Measurements from ENCODE around the gene C1QTNF12.

The C1QTNF12 gene

GRCh38 chr1:1281533-1282321 is 35.2 kb upstream of the C1QTNF12 start:
- no peak for DNase-seq

DNA sequence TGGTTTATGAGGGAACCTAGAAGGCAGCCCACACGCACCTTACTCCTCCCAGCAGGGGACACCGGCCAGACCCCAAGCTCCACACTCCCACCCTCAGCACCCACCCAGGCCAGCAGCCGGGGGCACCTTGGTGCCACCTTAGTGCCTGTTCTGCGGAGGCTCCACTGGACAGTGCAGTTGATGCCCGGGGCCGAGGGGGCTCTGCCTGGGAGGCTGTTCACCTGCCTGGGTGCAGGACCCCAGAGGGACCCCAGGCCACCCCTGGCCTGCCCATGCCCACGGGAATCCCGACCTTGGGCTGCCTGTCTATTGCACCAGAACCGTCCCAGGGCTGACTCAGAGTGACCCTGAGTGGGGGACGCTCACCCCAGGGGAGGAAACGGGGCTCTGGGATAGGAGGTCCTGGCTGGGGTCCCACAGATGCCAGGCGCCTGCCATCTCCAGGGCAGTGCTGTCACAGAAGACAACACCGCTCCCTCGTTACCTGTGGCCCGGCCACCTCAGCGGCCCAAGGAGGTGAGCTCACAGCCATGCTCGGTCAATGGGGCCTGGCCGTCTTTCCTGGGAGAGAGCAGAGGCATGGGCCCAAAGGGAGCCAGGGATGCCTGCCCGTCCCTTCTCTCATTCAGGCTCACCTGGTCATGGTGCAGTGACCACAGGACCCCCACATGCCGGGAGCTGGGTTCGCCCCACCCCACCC is 34.4 kb upstream of the C1QTNF12 start:
- DNase-seq: no peak

DNA sequence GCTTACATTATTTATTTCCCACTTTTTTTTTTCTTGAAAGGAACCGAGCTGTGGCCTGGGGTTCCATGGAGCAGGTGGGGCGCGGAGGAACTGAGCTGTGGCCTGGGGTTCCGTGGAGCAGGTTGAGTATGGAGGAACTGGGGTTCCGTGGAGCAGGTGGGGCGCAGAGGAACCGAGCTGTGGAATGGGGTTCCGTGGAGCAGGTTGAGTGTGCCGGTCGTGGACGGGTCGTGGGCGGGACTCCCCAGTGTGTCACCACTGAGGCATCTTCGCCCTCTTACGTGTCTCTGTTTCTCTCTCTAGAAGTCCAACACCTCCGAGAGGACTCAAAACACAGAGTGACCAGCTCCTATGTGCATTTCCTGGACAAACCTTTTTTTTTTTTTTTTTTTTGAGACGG is 32.5 kb upstream of the C1QTNF12 start:
- no peak for DNase-seq

DNA sequence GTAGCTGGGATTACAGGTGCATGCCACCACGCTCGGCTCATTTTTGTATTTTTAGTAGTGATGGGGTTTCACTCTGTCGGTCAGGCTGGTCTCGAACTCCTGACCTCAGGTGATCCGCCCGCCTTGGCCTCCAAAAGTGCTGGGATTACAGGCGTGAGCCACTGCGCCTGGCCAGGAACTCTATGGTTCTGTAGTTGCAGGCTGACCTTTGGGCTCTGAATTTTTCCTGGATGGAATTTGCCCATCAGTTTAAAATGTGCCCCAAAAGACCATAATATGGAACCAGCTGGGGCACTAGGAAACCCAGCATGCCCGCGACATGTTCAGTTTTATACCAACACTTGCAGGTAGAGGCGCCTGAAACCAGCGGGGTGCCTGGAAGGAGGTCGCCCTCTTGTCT is 32.1 kb upstream of the C1QTNF12 start:
- no peak for DNase-seq

GRCh38 chr1:1275836-1276235 is 29.3 kb upstream of the C1QTNF12 start:
- DNase-seq: no peak

GRCh38 chr1:1274931-1275431 is 28.5 kb upstream of the C1QTNF12 start:
- DNase-seq: no peak

GRCh38 chr1:1274299-1274930 is 27.9 kb upstream of the C1QTNF12 start:
- no peak for DNase-seq

- DNase-seq: peak; percentile 95
These were observed 27.2 kb upstream of the C1QTNF12 start, which contains the start of gene UBE2J2 for GRCh38 chr1:1273512-1274298. Gene UBE2J2, minus strand, starts transcription at chr1:1273854. Its CDS starts 5,862 bp downstream, at chr1:1267992.

DNA sequence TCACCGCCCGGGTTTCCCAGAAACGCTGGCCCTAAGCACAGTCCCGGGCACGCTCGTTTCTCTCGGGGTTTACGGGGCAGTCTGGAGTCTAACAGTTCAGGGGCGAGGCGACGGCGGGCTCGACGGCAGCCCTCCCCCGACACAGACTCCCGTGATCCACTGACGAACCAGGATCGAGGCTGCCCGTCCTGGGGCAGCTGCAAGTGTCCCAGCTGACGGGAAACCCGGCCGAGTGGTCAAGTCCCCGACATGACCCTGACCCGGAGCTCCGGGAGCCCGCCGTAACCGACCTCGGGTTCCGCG is 26.6 kb upstream of the C1QTNF12 start:
- DNase-seq: no peak

- no peak for DNase-seq
These were observed 26.1 kb upstream of the C1QTNF12 start for GRCh38 chr1:1272341-1273208.

DNA sequence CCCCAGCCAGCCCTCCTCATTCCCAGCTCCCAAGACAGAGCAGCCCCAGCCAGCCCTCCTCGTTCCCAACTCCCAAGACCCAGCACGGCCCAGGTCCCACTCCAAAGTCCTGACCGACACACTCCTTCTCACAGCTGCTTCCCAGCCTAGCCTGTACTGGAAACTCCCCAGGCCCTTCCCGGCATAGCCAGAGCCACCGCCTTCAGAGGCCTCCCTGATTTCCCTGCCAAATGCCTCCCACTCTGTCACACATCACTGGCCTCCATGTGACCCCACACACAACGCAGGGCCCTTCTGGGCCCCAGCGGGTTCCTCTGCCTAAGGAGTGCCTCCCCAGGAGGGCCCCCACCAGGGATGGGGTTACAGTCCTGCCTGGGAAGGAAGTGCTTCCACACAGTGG is 24.3 kb upstream of the C1QTNF12 start:
- DNase-seq: no peak

DNA sequence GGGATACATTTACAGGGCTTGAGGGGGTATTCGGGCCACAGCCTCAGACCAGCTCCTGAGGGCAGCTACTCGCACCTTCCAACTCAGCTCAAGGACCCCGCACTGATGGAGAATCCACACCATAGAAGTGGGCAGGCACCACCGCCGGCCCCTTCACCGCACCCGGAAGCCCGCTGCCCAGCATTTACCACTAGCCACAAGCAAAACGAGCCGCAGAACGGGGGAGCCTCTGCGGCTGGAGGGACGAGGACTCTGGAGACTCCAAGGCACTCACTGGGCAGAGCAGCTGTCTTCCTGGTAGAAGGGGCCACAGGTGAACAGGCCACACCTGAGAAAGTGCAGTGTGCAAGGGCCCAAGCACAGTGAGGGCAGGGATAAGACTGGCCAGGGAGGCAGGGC is 21.8 kb upstream of the C1QTNF12 start:
- DNase-seq: no peak

GRCh38 chr1:1267488-1268283 is 21.2 kb upstream of the C1QTNF12 start:
- DNase-seq: no peak

DNA sequence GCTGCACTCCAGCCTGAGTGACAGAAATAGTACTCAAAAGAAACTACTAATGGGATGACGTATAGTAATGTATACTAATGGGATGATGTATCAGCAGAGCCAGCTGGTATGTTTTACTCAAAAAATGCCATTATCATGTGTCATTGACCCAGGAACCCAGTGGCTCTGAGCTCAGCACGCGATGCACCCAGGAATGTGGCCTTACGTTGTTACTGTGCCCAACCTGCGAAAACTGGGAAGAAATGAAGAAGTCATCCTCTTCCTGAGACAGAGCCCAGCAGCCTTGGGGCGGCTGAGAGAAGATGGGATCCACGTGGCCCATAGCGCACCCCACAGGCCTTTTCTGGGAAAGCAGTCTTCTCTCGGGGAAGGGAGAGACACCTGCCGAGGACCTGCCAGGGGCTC is 18.3 kb upstream of the C1QTNF12 start:
- DNase-seq: no peak

GRCh38 chr1:1264026-1264425 is 17.5 kb upstream of the C1QTNF12 start:
- DNase-seq: no peak

DNA sequence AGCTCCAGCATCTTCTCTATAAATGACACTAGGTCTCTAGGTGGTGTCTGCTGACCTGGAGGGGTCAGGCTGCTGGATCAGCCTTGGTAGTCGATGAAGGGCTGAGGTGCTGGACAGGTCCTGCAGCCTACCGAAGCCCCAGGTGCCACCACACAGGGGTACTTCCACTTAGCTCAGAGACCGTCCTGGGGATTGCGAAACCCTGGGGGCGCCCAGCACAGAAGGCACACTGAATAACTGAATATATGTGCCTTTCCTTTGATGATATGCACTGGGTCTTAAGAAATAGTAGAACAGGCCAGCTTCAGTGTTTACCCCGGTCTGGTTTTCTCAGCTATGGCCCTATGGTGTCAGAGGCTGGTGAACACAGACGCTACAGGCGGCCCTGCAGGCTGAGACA is 16.2 kb upstream of the C1QTNF12 start:
- no peak for DNase-seq

DNA sequence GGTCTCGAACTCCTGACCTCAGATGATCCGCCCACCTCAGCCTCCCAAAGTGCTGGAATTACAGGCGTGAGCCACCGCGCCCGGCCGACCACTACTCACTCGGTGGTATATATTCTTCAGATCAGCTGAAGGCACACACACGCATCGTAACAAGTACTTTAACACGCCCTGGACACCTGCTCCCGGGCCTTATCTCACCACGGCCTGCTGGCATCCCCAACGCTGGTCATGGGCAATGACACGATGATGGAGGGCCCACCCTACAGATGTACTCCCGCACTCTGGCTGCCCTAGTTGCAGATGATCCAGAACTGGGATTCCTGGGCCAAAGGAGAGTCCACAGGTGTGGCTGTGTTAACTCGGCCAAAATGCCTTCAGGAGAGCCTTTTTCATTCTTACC is 15.5 kb upstream of the C1QTNF12 start:
- DNase-seq: no peak

DNA sequence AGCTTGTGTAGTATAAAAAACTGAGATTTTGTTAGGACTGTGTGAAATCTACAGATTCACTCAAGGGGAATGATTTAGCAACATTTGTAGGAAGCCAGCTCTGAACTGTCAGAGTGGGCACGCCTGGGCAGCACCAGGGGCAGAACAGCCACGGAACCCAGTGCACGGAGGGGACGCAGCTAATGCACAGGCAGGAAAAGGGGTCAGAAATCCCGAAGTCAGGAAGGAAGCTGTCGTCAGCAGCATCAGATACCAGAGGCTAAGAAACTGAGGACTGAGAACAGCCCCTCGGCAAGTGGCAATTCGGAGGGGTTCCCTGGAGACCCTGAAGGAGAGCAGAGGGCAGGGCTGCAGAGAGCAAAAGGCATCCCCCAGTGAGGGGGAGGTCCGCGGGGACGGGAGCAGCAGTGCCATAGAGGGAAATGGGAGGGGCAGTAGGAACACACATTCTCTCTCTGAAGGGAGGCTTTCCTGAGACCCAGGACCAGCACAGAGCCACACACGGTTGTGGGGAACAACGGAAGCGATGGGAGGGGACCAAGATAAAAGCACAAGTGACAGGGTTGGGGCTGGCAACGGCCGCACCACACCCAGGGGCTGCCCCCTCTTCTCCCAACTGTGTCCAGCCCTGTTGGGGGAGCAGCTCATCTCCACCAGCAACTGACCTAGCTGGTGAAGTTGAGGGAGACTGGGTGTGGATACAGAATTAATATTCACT is 14.5 kb upstream of the C1QTNF12 start:
- DNase-seq: no peak

DNA sequence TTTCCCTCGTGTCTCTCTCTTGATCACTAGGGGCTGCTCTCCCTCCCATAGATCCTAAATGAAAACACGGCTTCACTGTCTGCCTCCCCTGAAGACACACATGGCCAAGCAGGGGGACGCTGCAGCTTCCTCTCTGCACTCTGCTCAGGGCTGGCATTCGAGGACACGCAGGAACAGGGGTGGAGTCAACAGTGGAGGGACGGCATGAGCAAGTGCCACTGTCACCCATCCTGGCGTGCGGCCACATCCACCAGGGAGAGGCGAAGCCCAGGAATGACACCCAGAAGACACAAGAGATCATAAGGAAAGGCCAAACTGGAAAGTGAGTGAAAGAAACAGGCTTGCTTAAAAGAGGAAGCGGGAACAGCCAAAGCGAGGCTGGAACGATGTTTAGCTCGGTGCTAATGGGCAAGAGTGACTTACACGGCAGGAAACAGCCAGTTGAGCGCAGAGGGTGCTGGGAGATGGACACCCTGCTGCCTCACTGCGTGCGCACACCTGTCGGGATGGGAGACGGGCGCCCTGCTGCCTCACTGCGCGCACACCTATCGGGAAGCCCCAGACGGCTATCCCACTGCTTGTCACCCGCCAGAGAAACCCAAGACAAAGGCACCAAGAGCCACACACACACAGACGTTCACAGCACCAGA is 13.6 kb upstream of the C1QTNF12 start:
- no peak for DNase-seq

DNA sequence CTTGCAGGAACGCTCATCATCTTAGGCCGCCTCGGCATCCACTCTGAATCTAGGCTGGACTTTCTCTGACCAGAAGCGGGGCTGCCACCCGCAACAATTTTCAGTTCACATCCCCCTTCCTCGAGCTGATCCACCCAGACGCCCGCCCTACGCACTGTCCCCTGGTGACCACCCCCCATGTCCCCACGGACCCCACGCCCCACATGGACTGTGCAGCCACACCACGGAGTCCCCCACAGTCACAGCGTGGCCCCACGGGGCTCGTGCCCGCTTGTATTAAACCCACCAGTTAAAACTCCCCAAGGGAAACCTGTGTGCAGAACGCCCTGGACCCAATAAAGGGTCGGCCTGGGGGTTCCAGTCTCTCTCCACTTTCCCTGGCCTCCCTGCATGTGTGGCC is 13.0 kb upstream of the C1QTNF12 start:
- DNase-seq: no peak
